Endothelial cell (in vitro differentiated cells): ENCODE data around the gene KAZN. TPM values are rescaled to one million over a fixed set of nuclear protein-coding genes. Genes with fewer than 3 reads are reported as not detected.
"Not testable (repeated sequence)": the region's sequence is repeated elsewhere in the genome, so short reads cannot be mapped to it uniquely, and the experiment has no call there.

Source experiments
- DNase-seq: peaks from one replicate; pipeline ENCODE4 v3.0.0; 2021; ENCODE audit warnings: low spot score
- H3K27ac Mint-ChIP-seq: one replicate; pipeline ENCODE4 v1.8.0; 2021; ENCODE audit warnings: mixed read lengths, inconsistent platforms; ENCODE audit not compliant: unreplicated experiment
- H3K27me3 Mint-ChIP-seq: one replicate; pipeline ENCODE4 v1.8.0; 2021; ENCODE audit warnings: mild to moderate bottlenecking, moderate library complexity, mixed read lengths, inconsistent platforms; ENCODE audit not compliant: unreplicated experiment
- H3K36me3 Mint-ChIP-seq: one replicate; pipeline ENCODE4 v1.8.0; 2021; ENCODE audit warnings: mild to moderate bottlenecking, low read depth, mixed read lengths, inconsistent platforms; ENCODE audit not compliant: unreplicated experiment
- H3K4me1 Mint-ChIP-seq: one replicate; pipeline ENCODE4 v1.8.0; 2021; ENCODE audit warnings: mild to moderate bottlenecking, mixed read lengths, inconsistent platforms; ENCODE audit not compliant: unreplicated experiment
- H3K4me3 Mint-ChIP-seq: one replicate; pipeline ENCODE4 v1.8.0; 2021; ENCODE audit warnings: mild to moderate bottlenecking, mixed read lengths, inconsistent platforms; ENCODE audit not compliant: unreplicated experiment
- H3K9me3 Mint-ChIP-seq: one replicate; pipeline ENCODE4 v1.8.0; 2021; ENCODE audit warnings: mixed read lengths, inconsistent platforms; ENCODE audit not compliant: unreplicated experiment
- total RNA-seq: library from RNA; stranded (reverse); fragmentation: NEBNext Ultra II Directional; extraction: Animal tissue kit (Norgen Biotek cat#: 25700); gene quantifications from one replicate; pipeline ENCODE4 v1.2.1, GENCODE V29; 2021; ENCODE audit not compliant: unreplicated experiment
- TF ChIP-seq, protein P1 (sequence below): fragments of 200-600 bp; sonication (generic); IDR thresholded peaks from one replicate; pipeline ENCODE4 v1.5.0; 2021; ENCODE audit warnings: antibody characterized with exemption; ENCODE audit not compliant: unreplicated experiment

Gene KAZN
- total RNA-seq, 1 donor from 2014 or later: 10.1 TPM

DNA sequence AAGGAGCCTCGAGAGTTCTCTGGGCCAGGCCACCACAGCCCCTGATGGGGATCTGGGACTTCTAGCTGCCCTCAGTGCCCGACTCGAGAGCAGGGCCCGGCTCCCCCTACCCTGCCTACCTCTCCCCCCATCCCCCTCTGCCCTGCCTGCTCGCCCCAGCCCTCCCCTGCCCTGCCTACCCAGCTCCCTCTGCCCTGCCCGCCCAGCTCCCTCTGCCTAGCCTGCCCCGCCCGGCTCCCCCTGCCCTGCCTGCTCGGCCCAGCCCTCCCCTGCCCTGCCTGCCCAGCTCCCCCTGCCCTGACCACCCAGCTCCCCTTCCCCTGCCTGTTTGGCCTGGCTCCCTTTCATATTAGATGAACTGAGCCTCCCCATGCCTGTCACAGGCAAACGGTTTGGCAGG lies 437.6 kb downstream of the KAZN start:
- Mint-ChIP-seq H3K9me3 (no peaks in the 10 kb centered on the region), H3K36me3 (no peaks in the 10 kb centered on the region), H3K4me1 (peaks cover 6% of the 10 kb centered on the region), H3K4me3 (no peak overlapping the region), H3K27me3 (peaks cover 3% of the 10 kb centered on the region), H3K27ac (no peak overlapping the region)
- DNase-seq: no peak
- TF ChIP-seq, protein P1, sequence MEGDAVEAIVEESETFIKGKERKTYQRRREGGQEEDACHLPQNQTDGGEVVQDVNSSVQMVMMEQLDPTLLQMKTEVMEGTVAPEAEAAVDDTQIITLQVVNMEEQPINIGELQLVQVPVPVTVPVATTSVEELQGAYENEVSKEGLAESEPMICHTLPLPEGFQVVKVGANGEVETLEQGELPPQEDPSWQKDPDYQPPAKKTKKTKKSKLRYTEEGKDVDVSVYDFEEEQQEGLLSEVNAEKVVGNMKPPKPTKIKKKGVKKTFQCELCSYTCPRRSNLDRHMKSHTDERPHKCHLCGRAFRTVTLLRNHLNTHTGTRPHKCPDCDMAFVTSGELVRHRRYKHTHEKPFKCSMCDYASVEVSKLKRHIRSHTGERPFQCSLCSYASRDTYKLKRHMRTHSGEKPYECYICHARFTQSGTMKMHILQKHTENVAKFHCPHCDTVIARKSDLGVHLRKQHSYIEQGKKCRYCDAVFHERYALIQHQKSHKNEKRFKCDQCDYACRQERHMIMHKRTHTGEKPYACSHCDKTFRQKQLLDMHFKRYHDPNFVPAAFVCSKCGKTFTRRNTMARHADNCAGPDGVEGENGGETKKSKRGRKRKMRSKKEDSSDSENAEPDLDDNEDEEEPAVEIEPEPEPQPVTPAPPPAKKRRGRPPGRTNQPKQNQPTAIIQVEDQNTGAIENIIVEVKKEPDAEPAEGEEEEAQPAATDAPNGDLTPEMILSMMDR: no peak

DNA sequence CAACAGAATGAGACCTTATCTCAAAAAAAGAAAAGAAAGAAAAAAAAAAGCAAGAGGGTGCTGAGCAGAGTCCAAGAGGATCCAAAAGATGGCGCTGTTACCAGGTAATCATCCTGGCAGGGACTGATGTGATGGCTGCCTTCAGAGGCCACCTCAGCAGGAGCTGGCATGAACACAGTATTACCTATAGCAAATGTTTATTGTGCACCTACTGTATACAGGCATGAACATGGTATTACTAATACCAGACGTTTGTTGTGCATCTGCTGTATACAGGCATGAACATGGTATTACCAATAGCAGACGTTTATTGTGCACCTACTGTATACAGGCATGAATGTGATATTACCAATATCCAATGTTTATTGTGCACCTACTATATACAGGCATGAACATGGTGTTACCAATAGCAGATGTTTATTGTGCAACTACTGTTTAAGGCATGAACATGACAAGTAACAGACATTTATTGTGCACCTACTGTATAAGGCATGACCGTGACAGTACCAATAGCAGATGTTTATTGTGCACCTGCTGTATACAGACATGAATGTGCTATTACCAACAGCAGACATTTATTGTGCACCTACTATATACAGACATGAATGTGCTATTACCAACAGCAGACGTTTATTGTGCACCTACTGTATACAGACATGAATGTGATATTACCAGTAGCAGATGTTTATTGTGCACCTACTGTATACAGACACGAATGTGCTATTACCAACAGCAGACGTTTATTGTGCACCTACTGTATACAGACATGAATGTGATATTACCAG lies 439.9 kb downstream of the KAZN start:
- DNase-seq: peak; percentile 33
- Mint-ChIP-seq H3K36me3 (no peaks in the 10 kb centered on the region), H3K4me1 (peaks cover 6% of the 10 kb centered on the region), H3K27ac (no peak overlapping the region), H3K9me3 (no peaks in the 10 kb centered on the region), H3K4me3 (no peak overlapping the region), H3K27me3 (peaks cover 5% of the 10 kb centered on the region)
- TF ChIP-seq, protein P1: peak; percentile 41

DNA sequence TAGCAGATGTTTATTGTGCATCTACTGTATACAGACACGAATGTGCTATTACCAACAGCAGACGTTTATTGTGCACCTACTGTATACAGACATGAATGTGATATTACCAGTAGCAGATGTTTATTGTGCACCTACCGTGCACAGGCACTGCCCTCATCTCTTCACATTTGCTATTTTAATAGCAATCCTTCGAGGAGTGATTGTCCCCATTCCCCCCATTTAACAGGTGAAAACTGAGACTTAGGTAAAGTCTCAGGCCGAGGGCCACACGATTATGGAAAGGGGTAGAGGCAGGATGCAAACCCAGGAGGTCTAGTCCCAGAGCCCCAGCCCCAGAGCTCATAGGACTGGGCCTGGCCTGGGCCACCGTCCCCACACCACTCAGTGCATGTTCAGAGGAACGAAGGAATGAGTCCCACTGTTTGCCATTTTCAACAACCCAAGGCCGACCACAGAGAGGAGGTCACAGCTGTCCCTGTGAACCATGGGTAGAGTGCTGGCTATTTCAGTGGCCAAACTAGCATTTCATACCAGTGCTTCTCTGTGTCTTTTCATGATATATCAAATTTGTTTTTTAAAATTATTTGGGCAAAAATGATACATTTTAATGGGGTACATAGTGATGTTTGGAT lies 440.6 kb downstream of the KAZN start:
- H3K27ac Mint-ChIP-seq: no peak overlapping the region
- H3K4me3 Mint-ChIP-seq: no peak overlapping the region
- H3K4me1 Mint-ChIP-seq: peaks cover under 1% of the 10 kb centered on the region
- H3K9me3 Mint-ChIP-seq: no peaks in the 10 kb centered on the region
- DNase-seq: no peak
- TF ChIP-seq, protein P1: no peak
- peaks cover 5% of the 10 kb centered on the region for H3K27me3 Mint-ChIP-seq
- no peaks in the 10 kb centered on the region for H3K36me3 Mint-ChIP-seq

DNA sequence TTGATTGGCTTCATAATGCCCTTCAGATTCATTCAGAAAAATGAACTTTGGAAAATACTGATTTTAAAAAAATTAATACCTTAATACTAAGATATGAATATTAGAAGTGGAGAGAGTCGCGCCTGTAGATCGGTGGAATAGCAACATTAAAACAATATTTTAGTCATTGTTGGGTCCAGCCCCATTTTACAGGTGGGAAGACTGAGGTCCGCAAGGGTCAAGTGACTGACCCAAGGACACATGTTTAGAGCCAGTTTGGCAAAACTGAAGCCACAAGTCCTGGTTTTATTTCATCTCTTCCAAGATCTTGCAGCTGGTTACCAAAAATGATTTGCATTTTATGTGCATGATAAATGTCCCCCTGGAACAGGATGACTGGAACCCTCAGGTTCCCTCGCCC lies 441.4 kb downstream of the KAZN start:
- Mint-ChIP-seq H3K4me3 (no peak overlapping the region), H3K36me3 (no peaks in the 10 kb centered on the region)
- TF ChIP-seq, protein P1: no peak

DNA sequence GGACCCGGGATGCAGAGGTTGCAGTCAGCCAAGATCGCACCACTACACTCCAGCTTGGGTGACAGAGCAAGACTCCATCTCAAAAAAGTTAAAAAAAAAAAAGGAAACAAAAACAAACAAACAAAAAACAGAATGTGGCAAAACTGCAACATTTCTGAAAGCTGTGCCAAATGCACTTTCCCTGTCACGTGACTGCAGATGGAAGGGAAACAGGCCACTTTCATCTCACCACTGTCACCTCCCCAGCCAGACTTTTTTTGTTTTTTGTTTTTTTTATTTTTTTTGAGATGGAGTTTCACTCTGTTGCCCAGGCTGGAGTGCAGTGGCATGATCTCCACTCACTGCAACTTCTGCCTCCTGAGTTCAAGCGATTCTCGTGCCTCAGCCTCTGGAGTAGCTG lies 442.2 kb downstream of the KAZN start:
- H3K27me3 Mint-ChIP-seq, H3K27ac Mint-ChIP-seq, H3K9me3 Mint-ChIP-seq, H3K36me3 Mint-ChIP-seq, H3K4me1 Mint-ChIP-seq, H3K4me3 Mint-ChIP-seq, DNase-seq: not testable (repeated sequence)

More for the DNA sequence above, 441.4 kb downstream of the KAZN start:
- peaks cover 2% of the 10 kb centered on the region for H3K27me3 Mint-ChIP-seq
- H3K4me1 Mint-ChIP-seq: no peaks in the 10 kb centered on the region
- H3K27ac Mint-ChIP-seq: no peak overlapping the region
- DNase-seq: no peak
- no peaks in the 10 kb centered on the region for H3K9me3 Mint-ChIP-seq
